Heart right ventricle (tissue), 16 donors: ENCODE results near the gene KRT6B. TPM values are rescaled to one million over a fixed set of nuclear protein-coding genes. Genes with fewer than 3 reads are reported as not detected.

Source experiments
- ATAC-seq, 8 donors: fragments of 200-7000 bp; cut with Tn5 transposase; one replicate each; pipeline ENCODE4 v1.9.1; 2020; ENCODE audit warnings: mild to moderate bottlenecking in 8 of 8, moderate library complexity in 8 of 8, moderate number of reproducible peaks in 1 of 8
- DNase-seq, 2 donors: peaks; one replicate each; pipeline ENCODE4 v3.0.0-alpha.2; 2020
- H3K27ac ChIP-seq, 10 donors: fragments of 200-600 bp; sonication (generic) in 2 of 10; one replicate each; pipeline versions ENCODE4 v1.5.0 to v1.8.0; 2020 to 2022; ENCODE audit warnings: mild to moderate bottlenecking in 3 of 10
- H3K27me3 ChIP-seq, 7 donors: fragments of 200-600 bp; one replicate each; pipeline ENCODE4 v1.8.0; 2021 to 2022; ENCODE audit warnings: mild to moderate bottlenecking in 2 of 7
- H3K36me3 ChIP-seq, 9 donors: fragments of 200-600 bp; sonication (generic) in 1 of 9; one replicate each; pipeline versions ENCODE4 v1.5.0 to v1.8.0; 2020 to 2022; ENCODE audit warnings: mild to moderate bottlenecking in 2 of 9
- H3K4me1 ChIP-seq, 9 donors: fragments of 200-600 bp; sonication (generic) in 1 of 9; one replicate each; pipeline versions ENCODE4 v1.5.0 to v1.8.0; 2020 to 2022; ENCODE audit warnings: mild to moderate bottlenecking in 4 of 9
- H3K4me3 ChIP-seq, 10 donors: fragments of 200-600 bp; sonication (generic) in 2 of 10; one replicate each; pipeline versions ENCODE4 v1.5.0 to v1.8.0; 2020 to 2022; ENCODE audit warnings: mild to moderate bottlenecking in 7 of 10, moderate library complexity in 2 of 10
- H3K9me3 ChIP-seq, 11 donors: fragments of 200-600 bp in 10 of 11; sonication (generic) in 2 of 11; one replicate each; pipeline versions ENCODE4 v1.5.0 to v1.8.0; 2013 to 2022; ENCODE audit warnings: mild to moderate bottlenecking in 2 of 11, control low read depth in 1 of 11, moderate library complexity in 1 of 11
- WGBS, 2 donors: extraction: QIAGEN DNeasy Blood & Tissue Kit; methylation state at CpG; one replicate each; pipeline ENCODE4 v1.1.7; 2013; ENCODE audit warnings: inconsistent platforms in 1 of 2; 5-methylcytosine and 5-hydroxymethylcytosine counted together
- intact Hi-C, 10 donors: fragments of 100-400 bp; cut with DNase I; formaldehyde crosslinking; loops; one replicate each; pipeline versions ENCODE4 v1.11.1 to v1.14.2; 2022
- polyA plus RNA-seq, 2 donors: library from polyadenylated mRNA; stranded (reverse); fragments of 200-250 nt; gene quantifications; one replicate each; pipeline ENCODE4 v1.2.3, GENCODE V29; 2013
- total RNA-seq, 10 donors: library from RNA; stranded (reverse); fragmentation: NEBNext Ultra II Directional in 3 of 10; extraction: Animal tissue kit (Norgen Biotek cat#: 25700) in 3 of 10; gene quantifications; one replicate each; pipeline versions ENCODE4 v1.2.1 to v1.2.4, GENCODE V29; 2021 to 2023
- TF ChIP-seq, protein P1 (sequence below), 9 donors: fragments of 200-600 bp; sonication (generic) in 2 of 9; IDR thresholded peaks; one replicate each; pipeline versions ENCODE4 v1.5.0 to v1.8.0; 2021 to 2022; ENCODE audit warnings: antibody characterized with exemption in 9 of 9, mild to moderate bottlenecking in 5 of 9, moderate library complexity in 1 of 9
- donor health status: Arrhythmogenic right ventricular cardiomyopathy.
- donor health status: ischemic (EF 13 %, LVEDD 7.1; RV severe dilation, severe dysfunction).
- donor health status: healthy with polysubstance abuse.
- donor health status: DM: no; HTN: yes; CAD: no.
- donor health status: DM: no; HTN: no; CAD: no.
- donor health status: ischemic (EF 25% LVEDD 6.9; RV normal size, moderate dysfunction).
- donor health status: ischemic (EF 25% LVEDD 5.7; RV mildly dilated, moderate dysfunction).
- donor health status: healthy.
- donor health status: DM: yes; HTN: yes; CAD: no.
- donor health status: Ischemic cardiomyopathy.
- donor health status: ischemic (EF 35%, LVEDD 5.7; RV mildly dilated, moderate dysfunction).
- donor health status: nonischemic (EF 11% LVEDD 7.7; RV severe dilation, severe dysfunction).
- donor health status: DM: yes; HTN: yes; CAD: no.
- donor health status: PGD.
- donor health status: ischemic (EF 29% LVEDD 5.4; RV normal size, mild dysfunction).
- donor health status: nonischemic (EF 23%, LVEDD 6.1; RV moderate dilation, normal function).

KRT6B gene
- total and polyA plus RNA-seq, 12 donors: 0.06 TPM; not detected in 11

DNA sequence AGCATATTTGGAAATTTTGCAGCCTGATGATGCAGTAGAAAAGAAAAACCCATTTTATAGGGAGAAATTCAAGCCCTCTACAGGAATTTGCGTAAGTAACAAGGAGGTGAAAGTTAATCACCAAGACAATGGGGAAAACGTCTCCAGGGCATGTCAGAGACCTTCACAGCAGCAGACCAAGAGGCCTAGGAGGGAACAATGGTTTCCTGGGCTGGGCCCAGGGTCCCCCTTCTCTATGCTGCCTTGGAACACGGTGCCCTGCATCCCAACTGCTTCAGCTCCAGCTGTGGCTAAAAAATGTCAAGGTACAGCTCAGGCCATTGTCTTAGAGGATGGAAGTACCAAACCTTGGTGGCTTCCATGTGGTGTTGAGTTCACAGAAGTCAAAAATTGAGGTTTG is 28.1 kb upstream of the KRT6B start:
- no peak overlapping the region for H3K27ac ChIP-seq
- intact Hi-C loops: no loop called here
- DNase-seq: no peak
- H3K27me3 ChIP-seq: peaks cover 0 to 38% (median 6%) of the 10 kb centered on the region in 7 donors
- no peak for ATAC-seq
- no peaks in the 10 kb centered on the region for H3K4me1 ChIP-seq
- H3K9me3 ChIP-seq: peaks cover 0 to 14% (median 0%) of the 10 kb centered on the region in 11 donors
- TF ChIP-seq, protein P1, sequence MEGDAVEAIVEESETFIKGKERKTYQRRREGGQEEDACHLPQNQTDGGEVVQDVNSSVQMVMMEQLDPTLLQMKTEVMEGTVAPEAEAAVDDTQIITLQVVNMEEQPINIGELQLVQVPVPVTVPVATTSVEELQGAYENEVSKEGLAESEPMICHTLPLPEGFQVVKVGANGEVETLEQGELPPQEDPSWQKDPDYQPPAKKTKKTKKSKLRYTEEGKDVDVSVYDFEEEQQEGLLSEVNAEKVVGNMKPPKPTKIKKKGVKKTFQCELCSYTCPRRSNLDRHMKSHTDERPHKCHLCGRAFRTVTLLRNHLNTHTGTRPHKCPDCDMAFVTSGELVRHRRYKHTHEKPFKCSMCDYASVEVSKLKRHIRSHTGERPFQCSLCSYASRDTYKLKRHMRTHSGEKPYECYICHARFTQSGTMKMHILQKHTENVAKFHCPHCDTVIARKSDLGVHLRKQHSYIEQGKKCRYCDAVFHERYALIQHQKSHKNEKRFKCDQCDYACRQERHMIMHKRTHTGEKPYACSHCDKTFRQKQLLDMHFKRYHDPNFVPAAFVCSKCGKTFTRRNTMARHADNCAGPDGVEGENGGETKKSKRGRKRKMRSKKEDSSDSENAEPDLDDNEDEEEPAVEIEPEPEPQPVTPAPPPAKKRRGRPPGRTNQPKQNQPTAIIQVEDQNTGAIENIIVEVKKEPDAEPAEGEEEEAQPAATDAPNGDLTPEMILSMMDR (IDR thresholded peaks at IDR 0.05): no peak
- no peaks in the 10 kb centered on the region for H3K36me3 ChIP-seq
- 53 to 64% methylated on average over 3 of the region's 3 CpGs for WGBS, 2 donors
- no peak overlapping the region for H3K4me3 ChIP-seq

DNA sequence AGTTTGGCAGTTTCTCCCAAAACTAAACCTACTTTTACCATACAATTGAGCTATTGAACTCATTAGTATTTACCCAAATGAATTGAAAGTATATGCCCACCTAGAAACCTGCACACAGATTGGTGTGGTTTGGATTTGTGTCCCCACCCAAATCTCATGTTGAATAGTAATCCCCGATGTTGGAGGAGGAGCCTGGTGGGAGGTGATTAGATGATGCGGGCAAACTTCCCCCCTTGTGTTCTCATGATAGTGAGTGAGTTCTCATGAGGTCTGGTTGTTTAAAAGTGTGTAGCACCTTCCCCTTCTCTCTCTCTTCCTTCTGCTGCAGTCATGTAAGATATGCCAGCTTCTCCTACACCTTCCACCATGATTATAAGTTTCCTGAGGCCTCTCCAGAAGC is 25.7 kb upstream of the KRT6B start:
- no peaks in the 10 kb centered on the region for H3K4me1 ChIP-seq
- peaks cover 0 to 4% (median 0%) of the 10 kb centered on the region in 11 donors for H3K9me3 ChIP-seq
- H3K27me3 ChIP-seq: peaks cover 0 to 15% (median 0%) of the 10 kb centered on the region in 7 donors
- intact Hi-C loops: no loop called here
- H3K36me3 ChIP-seq: no peaks in the 10 kb centered on the region
- 60 to 70% methylated on average over 2 of the region's 2 CpGs for WGBS, 2 donors
- no peak overlapping the region for H3K27ac ChIP-seq
- ATAC-seq (no peak), DNase-seq (no peak)
- H3K4me3 ChIP-seq: no peak overlapping the region
- TF ChIP-seq, protein P1 (IDR thresholded peaks at IDR 0.05): no peak

DNA sequence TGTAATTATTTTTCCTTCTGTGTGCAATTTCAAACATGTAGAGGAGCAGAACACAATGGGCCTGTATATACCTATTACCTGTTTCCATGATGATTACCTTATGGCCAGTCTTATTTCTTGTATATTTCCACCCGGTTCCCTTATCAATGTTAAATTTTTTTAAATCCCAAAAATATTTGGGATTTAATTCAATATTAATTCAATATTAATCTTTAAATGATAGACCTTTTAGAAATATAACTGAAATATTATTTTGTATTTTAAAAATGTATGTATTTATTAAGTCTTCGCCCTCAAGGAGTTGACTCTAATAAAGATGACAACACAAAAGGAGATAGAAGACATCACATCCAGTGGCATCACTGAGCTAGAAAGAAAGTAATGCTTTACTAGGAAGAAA is 22.3 kb upstream of the KRT6B start:
- WGBS, 2 donors: 90 to 95% methylated on average over 2 of the region's 2 CpGs
- H3K27me3 ChIP-seq: peaks cover 0 to 11% (median 0%) of the 10 kb centered on the region in 7 donors
- no peak overlapping the region for H3K27ac ChIP-seq
- H3K9me3 ChIP-seq: peaks cover 0 to 4% (median 0%) of the 10 kb centered on the region in 11 donors
- no peak overlapping the region for H3K4me3 ChIP-seq
- TF ChIP-seq, protein P1 (IDR thresholded peaks at IDR 0.05): no peak
- H3K36me3 ChIP-seq: no peaks in the 10 kb centered on the region
- H3K4me1 ChIP-seq: no peaks in the 10 kb centered on the region
- ATAC-seq (no peak), DNase-seq (no peak)
- intact Hi-C loops: no loop called here

DNA sequence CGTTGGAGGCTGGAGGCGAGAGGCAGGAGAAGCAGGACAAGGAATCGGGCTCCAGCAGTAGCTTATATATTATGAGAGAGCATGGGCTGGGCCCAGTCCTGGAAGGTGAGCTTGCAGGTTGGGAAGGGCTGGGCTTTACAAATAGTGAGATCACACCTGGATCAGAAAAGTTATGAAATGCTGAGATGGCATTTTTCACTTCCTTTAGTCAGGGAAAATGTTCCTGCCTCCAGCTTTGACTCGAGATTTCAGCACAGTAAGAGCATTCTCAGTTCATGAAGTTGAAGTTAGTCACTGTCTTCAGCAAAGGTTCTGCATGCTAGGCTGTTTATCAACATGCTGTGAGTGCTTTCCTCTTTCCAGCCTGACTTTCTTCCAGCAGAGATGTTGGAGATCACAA is 21.8 kb upstream of the KRT6B start, which contains the start of gene KRT6C:
KRT6C (minus strand) TSS at position 38 of the 400 bp plus-strand sequence. CDS start 68 bp downstream, outside the sequence.
- WGBS, 2 donors: 79 to 86% methylated on average over 4 of the region's 4 CpGs
- intact Hi-C loops: no loop called here
- TF ChIP-seq, protein P1 (IDR thresholded peaks at IDR 0.05): no peak
- ATAC-seq (no peak), DNase-seq (no peak)
- H3K27me3 ChIP-seq: peaks cover 0 to 12% (median 0%) of the 10 kb centered on the region in 7 donors
- H3K4me1 ChIP-seq: no peaks in the 10 kb centered on the region
- H3K27ac ChIP-seq: no peak within 1 kb of the TSS
- no peaks in the 10 kb centered on the region for H3K36me3 ChIP-seq
- no peak within 1 kb of the TSS for H3K4me3 ChIP-seq
- H3K9me3 ChIP-seq: peaks cover 0 to 4% (median 0%) of the 10 kb centered on the region in 11 donors
